GM12892 (cell line): ENCODE measurements around the gene TMPRSS11F.

Experiments used
- POLR2A ChIP-seq: IDR thresholded peaks from 2 replicates; pipeline ENCODE4 v1.6.1; 2011; ENCODE audit warnings: low read depth, low read length, control low read depth
- POLR2AphosphoS5 ChIP-seq: IDR thresholded peaks from 2 replicates; pipeline ENCODE4 v1.6.1; 2011; ENCODE audit warnings: low read depth, low read length, control low read depth

- TF ChIP-seq POLR2A (no peak), POLR2AphosphoS5 (no peak)
Measured at GRCh38 chr4:68021185-68021584, 108.5 kb downstream of the TMPRSS11F start.
